OCI-LY1 (cell line): ENCODE data around the gene ZNF45.

ENCODE experiments used
- EZH2 ChIP-seq: fragments of 200-600 bp; sonication (generic), shearing (Covaris generic); IDR thresholded peaks from 2 replicates; pipeline ENCODE4 v1.8.0; 2017; ENCODE audit warnings: borderline replicate concordance, mixed run types, mild to moderate bottlenecking, antibody characterized with exemption, low read length, moderate library complexity, mixed read lengths
- TF ChIP-seq, protein P1 (sequence below): fragments of 200-600 bp; sonication (generic), shearing (Covaris generic); IDR thresholded peaks from 2 replicates; pipeline ENCODE4 v1.5.1; 2017; ENCODE audit warnings: mild to moderate bottlenecking, antibody characterized with exemption, low read length, moderate library complexity, mixed read lengths

DNA sequence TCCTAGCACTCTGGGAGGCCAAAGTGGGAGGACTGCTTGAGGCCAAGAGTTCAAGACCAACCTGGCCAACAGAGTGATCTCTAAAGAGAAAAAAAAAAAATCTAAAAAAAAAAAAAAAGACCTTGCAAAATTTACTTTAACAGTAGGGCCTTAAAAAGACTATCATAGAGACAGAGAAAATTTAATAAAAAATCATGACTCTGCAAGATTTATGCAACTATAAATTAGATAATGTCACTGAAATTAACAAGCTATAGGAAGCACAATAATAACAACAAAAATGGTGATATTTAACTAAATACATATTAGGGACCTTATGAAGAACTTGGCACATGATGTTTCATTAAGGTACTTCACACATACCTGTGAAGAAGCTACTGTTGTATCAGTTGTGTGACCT, 11.2 kb downstream of the ZNF45 start:
- TF ChIP-seq, protein P1, sequence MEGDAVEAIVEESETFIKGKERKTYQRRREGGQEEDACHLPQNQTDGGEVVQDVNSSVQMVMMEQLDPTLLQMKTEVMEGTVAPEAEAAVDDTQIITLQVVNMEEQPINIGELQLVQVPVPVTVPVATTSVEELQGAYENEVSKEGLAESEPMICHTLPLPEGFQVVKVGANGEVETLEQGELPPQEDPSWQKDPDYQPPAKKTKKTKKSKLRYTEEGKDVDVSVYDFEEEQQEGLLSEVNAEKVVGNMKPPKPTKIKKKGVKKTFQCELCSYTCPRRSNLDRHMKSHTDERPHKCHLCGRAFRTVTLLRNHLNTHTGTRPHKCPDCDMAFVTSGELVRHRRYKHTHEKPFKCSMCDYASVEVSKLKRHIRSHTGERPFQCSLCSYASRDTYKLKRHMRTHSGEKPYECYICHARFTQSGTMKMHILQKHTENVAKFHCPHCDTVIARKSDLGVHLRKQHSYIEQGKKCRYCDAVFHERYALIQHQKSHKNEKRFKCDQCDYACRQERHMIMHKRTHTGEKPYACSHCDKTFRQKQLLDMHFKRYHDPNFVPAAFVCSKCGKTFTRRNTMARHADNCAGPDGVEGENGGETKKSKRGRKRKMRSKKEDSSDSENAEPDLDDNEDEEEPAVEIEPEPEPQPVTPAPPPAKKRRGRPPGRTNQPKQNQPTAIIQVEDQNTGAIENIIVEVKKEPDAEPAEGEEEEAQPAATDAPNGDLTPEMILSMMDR, result no peak
- no peak for TF ChIP-seq EZH2
